Measurements from ENCODE around the gene CLTB. TPM values are rescaled to one million over a fixed set of nuclear protein-coding genes. Genes with fewer than 3 reads are reported as not detected.

The CLTB gene
- total and polyA plus RNA-seq, 2 of the 4 experiments (the other 2 are of a cell fraction): 87.6 to 99.9 TPM

GRCh38 chr5:176409765-176410164 is 6.6 kb downstream of the CLTB start:
- Histone ChIP-seq H2AK9ac (replicated peaks; ENCODE audit: low read depth, low read length, poor library complexity) (no peak overlapping the region), H3K27ac (ENCODE audit: insufficient read depth, low read length) (no peak overlapping the region), H4K20me1 (ENCODE audit: insufficient read depth, low read length) (peaks cover 38% of the 10 kb centered on the region), H4K91ac (ENCODE audit: insufficient read depth, low read depth, low read length) (no peak overlapping the region), H3K23ac (ENCODE audit: low read depth, low read length) (no peak overlapping the region), H2BK120ac (ENCODE audit: low read depth, low read length) (no peak overlapping the region), H3K36me3 (ENCODE audit: control insufficient read depth, insufficient read depth, low read length) (peaks cover 27% of the 10 kb centered on the region), H3K79me1 (ENCODE audit: low read depth in 1 of 2, low read length in 2 of 2) (peaks cover 22 to 50% of the 10 kb centered on the region in 2 experiments), H3K4me2 (ENCODE audit: low read depth, low read length) (no peak overlapping the region), H2AK5ac (ENCODE audit: low read depth, low read length) (no peak overlapping the region), H2AFZ (replicated peaks; ENCODE audit: low read length, poor library complexity) (no peak overlapping the region), H3K4me1 (ENCODE audit: control insufficient read depth, insufficient read depth, low read length) (peaks cover 2% of the 10 kb centered on the region; the same call in 1 of the 2 replicates), H4K8ac (ENCODE audit: low read depth in 2 of 2, low read length in 2 of 2) (no peak overlapping the region), H2BK15ac (ENCODE audit: low read depth, low read length) (no peak overlapping the region), H3K14ac (replicated peaks; ENCODE audit: low read depth, low read length) (no peak overlapping the region), H3K4ac (ENCODE audit: low read depth, low read length) (no peak overlapping the region), H3K9ac (ENCODE audit: low read depth, low read length) (no peak overlapping the region), H3K27me3 (ENCODE audit: control insufficient read depth, insufficient read depth, low read length) (no peaks in the 10 kb centered on the region), H3K9me3 (ENCODE audit: control insufficient read depth, insufficient read depth, low read length) (no peaks in the 10 kb centered on the region), H3K18ac (ENCODE audit: low read depth, low read length) (no peak overlapping the region), H2BK20ac (ENCODE audit: low read depth, low read length) (no peak overlapping the region), H2BK5ac (ENCODE audit: low read depth, low read length, poor library complexity, severe bottlenecking) (no peak overlapping the region), H3K9me1 (ENCODE audit: insufficient read depth, low read length) (peaks cover 16% of the 10 kb centered on the region), H3K56ac (ENCODE audit: extremely low read depth, insufficient read depth, low read length) (no peak overlapping the region), H3K4me3 (ENCODE audit: insufficient read depth, low read depth, low read length) (no peak overlapping the region), H4K5ac (ENCODE audit: low read depth, low read length) (no peak overlapping the region)
- ATAC-seq (ENCODE audit: low read depth) (no peak), DNase-seq (no peak)
- in situ Hi-C loops (cut with MboI; ENCODE audit: low sequenced_read_pairs): no loop called here
- no CpG with 5 or more reads among the region's 4 CpGs for WGBS, 2 experiments (ENCODE audit: extremely low coverage in 2 of 2, insufficient read length in 1 of 2)
- TF ChIP-seq FOS (IDR thresholded peaks at IDR 0.05; ENCODE audit: low read depth, low read length) (no peak), CTCF (conservative IDR thresholded peaks at IDR 0.05; ENCODE audit: low read depth, low read length) (no peak), CEBPB (IDR thresholded peaks at IDR 0.05; ENCODE audit: low read depth, low read length) (no peak), RAD21 (IDR thresholded peaks at IDR 0.05; ENCODE audit: low read length) (no peak), RCOR1 (IDR thresholded peaks at IDR 0.05; ENCODE audit: insufficient replicate concordance, low read length) (no peak), BHLHE40 (IDR thresholded peaks at IDR 0.05; ENCODE audit: low read depth, low read length) (no peak), ELK1 (IDR thresholded peaks at IDR 0.05; ENCODE audit: borderline replicate concordance, low read depth, low read length) (no peak), MAZ (IDR thresholded peaks at IDR 0.05; ENCODE audit: borderline replicate concordance, low read depth, low read length) (no peak), POLR2A (IDR thresholded peaks at IDR 0.05; ENCODE audit: low read depth, low read length) (no peak), RFX5 (IDR thresholded peaks at IDR 0.05; ENCODE audit: low read depth, low read length) (no peak), USF2 (IDR thresholded peaks at IDR 0.05; ENCODE audit: low read depth, low read length) (no peak), NFE2L2 (IDR thresholded peaks at IDR 0.05; ENCODE audit: low read depth, low read length) (no peak), MXI1 (IDR thresholded peaks at IDR 0.05; ENCODE audit: borderline replicate concordance, low read depth, low read length) (no peak), MAFK (IDR thresholded peaks at IDR 0.05; ENCODE audit: low read depth, low read length) (no peak)
- CTCF ChIA-PET: no interaction called here
- dilution Hi-C loops (cut with HindIII; ENCODE audit: low sequenced_read_pairs, unreplicated experiment): no loop called here
- intact Hi-C loops (cut with micrococcal nuclease): loop anchor here (10.0 kb wide), 1 partner anchor 235 kb away; the partner anchor contains the start of gene TSPAN17
- no TSS peak for BruUV-seq (replicated peaks)
- POLR2A ChIA-PET (ENCODE audit: unreplicated experiment): no interaction called here

Data from IMR-90 (cell line).